MCF 10A (cell line): ENCODE results near the gene CXCL13. TPM values are rescaled to one million over a fixed set of nuclear protein-coding genes. Genes with fewer than 3 reads are reported as not detected.
A peak's percentile ranks its signal among the peaks of the same experiment; 100 is the strongest.

ENCODE experiments used
- BruUV-seq: library from RNA; stranded (reverse); fragments of 400-500 nt; replicated peaks from 2 replicates; lab custom pipeline; 2021; lab: Mats Ljungman, UMichigan
- CTCF ChIA-PET: fragments of 300-600 bp; sonication (Branson Sonifier 250); formaldehyde crosslinking; extraction: SDS; loops from one replicate; lab custom pipeline; 2021; ENCODE audit warnings: antibody characterized with exemption, inconsistent platforms; lab: Yijun Ruan, JAX
- POLR2A ChIA-PET: fragments of 300-600, 350-650 bp; sonication (Branson Sonifier 250); formaldehyde crosslinking; extraction: SDS; loops from one replicate; lab custom pipeline; 2020; ENCODE audit warnings: antibody characterized with exemption, inconsistent platforms; lab: Yijun Ruan, JAX
- DNase-seq: peaks from one replicate; pipeline ENCODE4 v3.0.0-alpha.2; 2018; ENCODE audit not compliant: unreplicated experiment
- H3K27ac Mint-ChIP-seq: one replicate; pipeline ENCODE4 v1.8.0; 2022; ENCODE audit warnings: mild to moderate bottlenecking, low read depth, mixed read lengths; ENCODE audit not compliant: unreplicated experiment
- H3K27me3 Mint-ChIP-seq: one replicate; pipeline ENCODE4 v1.8.0; 2022; ENCODE audit warnings: mixed read lengths; ENCODE audit not compliant: insufficient read depth, unreplicated experiment
- H3K36me3 Mint-ChIP-seq: one replicate; pipeline ENCODE4 v1.8.0; 2022; ENCODE audit warnings: mild to moderate bottlenecking, moderate library complexity, mixed read lengths; ENCODE audit not compliant: insufficient read depth, unreplicated experiment
- H3K4me1 Mint-ChIP-seq: one replicate; pipeline ENCODE4 v1.8.0; 2022; ENCODE audit warnings: mixed read lengths; ENCODE audit not compliant: insufficient read depth, unreplicated experiment
- H3K4me3 Mint-ChIP-seq: one replicate; pipeline ENCODE4 v1.8.0; 2022; ENCODE audit warnings: mild to moderate bottlenecking, moderate library complexity, mixed read lengths; ENCODE audit not compliant: unreplicated experiment
- H3K9me3 Mint-ChIP-seq: one replicate; pipeline ENCODE4 v1.8.0; 2022; ENCODE audit warnings: mixed read lengths; ENCODE audit not compliant: unreplicated experiment
- CTCF ChIP-seq: fragments of 200-600 bp; IDR thresholded peaks from one replicate; pipeline ENCODE4 v1.8.0; 2022; ENCODE audit warnings: antibody characterized with exemption, mild to moderate bottlenecking; ENCODE audit not compliant: unreplicated experiment
- intact Hi-C: fragments of 100-400 bp; cut with micrococcal nuclease; formaldehyde crosslinking; loops from 2 replicates; pipeline ENCODE4 v1.14.1; 2022
- total RNA-seq: library from RNA; stranded (reverse); gene quantifications from 2 replicates; pipeline ENCODE4 v1.2.3, GENCODE V29; 2022

CXCL13 gene
- total RNA-seq, 1 experiment from 2014 or later = not detected

- no peak overlapping the region for H3K27ac Mint-ChIP-seq
- CTCF ChIA-PET = interaction anchor here (0.8 to 1.1 kb wide), 3 partner anchors 18 to 198 kb away, joined by 3 to 4 read pairs (median 4); no protein-coding TSS in a partner anchor
- BruUV-seq = no TSS peak
Observed at GRCh38 chr4:77582711-77583110, 22.9 kb upstream of the CXCL13 start.

GRCh38 chr4:77586951-77587383 is 18.7 kb upstream of the CXCL13 start:
- ChIA-PET POLR2A (interaction anchor here (0.8 to 1.2 kb wide), 4 partner anchors 10 to 130 kb away, joined by 3 to 6 read pairs (median 3); no protein-coding TSS in a partner anchor), CTCF (interaction anchor here (0.5 to 3.3 kb wide), 5 partner anchors 10 to 1127 kb away, joined by 3 to 10 read pairs (median 4); no protein-coding TSS in a partner anchor)
- no peak for TF ChIP-seq CTCF
- BruUV-seq = no TSS peak
- DNase-seq = peak; percentile 58
- Mint-ChIP-seq H3K9me3 (no peaks in the 10 kb centered on the region), H3K4me3 (no peak overlapping the region), H3K4me1 (peaks cover 22% of the 10 kb centered on the region), H3K36me3 (no peaks in the 10 kb centered on the region), H3K27me3 (no peaks in the 10 kb centered on the region), H3K27ac (peak overlapping the region; percentile 72)
- intact Hi-C loops = no loop called here

More at GRCh38 chr4:77582711-77583110, 22.9 kb upstream of the CXCL13 start:
- no peak for DNase-seq
- Mint-ChIP-seq H3K9me3 (no peaks in the 10 kb centered on the region), H3K4me3 (no peak overlapping the region), H3K4me1 (peaks cover 58% of the 10 kb centered on the region), H3K36me3 (no peaks in the 10 kb centered on the region), H3K27me3 (no peaks in the 10 kb centered on the region)
- intact Hi-C loops = no loop called here
- no peak for TF ChIP-seq CTCF
- POLR2A ChIA-PET = interaction anchor here (0.7 to 1.0 kb wide), 2 partner anchors 31 to 197 kb away, joined by 3 read pairs; no protein-coding TSS in a partner anchor

- H3K4me3 Mint-ChIP-seq = no peak overlapping the region
- no peaks in the 10 kb centered on the region for H3K9me3 Mint-ChIP-seq
- ChIA-PET CTCF (interaction anchor here (1.0 kb wide), 1 partner anchor 11 kb away, joined by 3 read pairs; no protein-coding TSS in a partner anchor), POLR2A (no interaction called here)
- DNase-seq = no peak
- H3K36me3 Mint-ChIP-seq = no peaks in the 10 kb centered on the region
- intact Hi-C loops = no loop called here
- no peak for TF ChIP-seq CTCF
- no TSS peak for BruUV-seq
- H3K4me1 Mint-ChIP-seq = peaks cover 16% of the 10 kb centered on the region
- H3K27me3 Mint-ChIP-seq = no peaks in the 10 kb centered on the region
- H3K27ac Mint-ChIP-seq = no peak overlapping the region
Observed at GRCh38 chr4:77590482-77590881, 15.1 kb upstream of the CXCL13 start.

- CTCF ChIA-PET = interaction anchor here (0.8 kb wide), 1 partner anchor 8 kb away, joined by 7 read pairs; no protein-coding TSS in a partner anchor
- no TSS peak for BruUV-seq
Observed at GRCh38 chr4:77591532-77591931, 14.1 kb upstream of the CXCL13 start.

More at GRCh38 chr4:77591532-77591931, 14.1 kb upstream of the CXCL13 start:
- no peak overlapping the region for H3K27ac Mint-ChIP-seq
- H3K4me1 Mint-ChIP-seq = peaks cover 10% of the 10 kb centered on the region
- no peaks in the 10 kb centered on the region for H3K36me3 Mint-ChIP-seq
- POLR2A ChIA-PET = interaction anchor here (0.6 to 1.6 kb wide), 2 partner anchors 12 to 60 kb away, joined by 3 to 4 read pairs; no protein-coding TSS in a partner anchor
- H3K9me3 Mint-ChIP-seq = no peaks in the 10 kb centered on the region
- intact Hi-C loops = no loop called here
- DNase-seq = no peak
- H3K27me3 Mint-ChIP-seq = no peaks in the 10 kb centered on the region
- H3K4me3 Mint-ChIP-seq = no peak overlapping the region
- TF ChIP-seq CTCF = no peak
